Left lung (tissue), 10 donors: ENCODE results near the gene PRR7. TPM values are rescaled to one million over a fixed set of nuclear protein-coding genes. Genes with fewer than 3 reads are reported as not detected.
A peak's percentile ranks its signal among the peaks of the same experiment; 100 is the strongest.

Source experiments
- ATAC-seq: fragments of 200-7000 bp; cut with Tn5 transposase; one replicate; pipeline ENCODE4 v1.9.1; 2020; ENCODE audit warnings: moderate library complexity
- DNase-seq, 4 donors: peaks; one replicate each; pipeline ENCODE4 v3.0.0-alpha.2; 2013 to 2020
- H3K27ac ChIP-seq, 2 donors: fragments of 200-600 bp; sonication (generic) in 1 of 2; one replicate each; pipeline versions ENCODE4 v1.5.0 to v1.8.0; 2020 to 2021
- H3K27me3 ChIP-seq, 2 donors: fragments of 200-600 bp; sonication (generic) in 1 of 2; one replicate each; pipeline versions ENCODE4 v1.5.0 to v1.8.0; 2020 to 2021
- H3K36me3 ChIP-seq, 2 donors: fragments of 200-600 bp; sonication (generic) in 1 of 2; one replicate each; pipeline versions ENCODE4 v1.5.0 to v1.8.0; 2020 to 2021
- H3K4me1 ChIP-seq, 2 donors: fragments of 200-600 bp; one replicate each; pipeline ENCODE4 v1.8.0; 2021
- H3K4me3 ChIP-seq, 2 donors: fragments of 200-600 bp; sonication (generic) in 1 of 2; one replicate each; pipeline versions ENCODE4 v1.5.0 to v1.8.0; 2020 to 2021; ENCODE audit warnings: mild to moderate bottlenecking in 1 of 2
- H3K9me3 ChIP-seq, 2 donors: fragments of 200-600 bp; sonication (generic) in 1 of 2; one replicate each; pipeline versions ENCODE4 v1.5.0 to v1.8.0; 2020 to 2021
- intact Hi-C, 2 donors: fragments of 100-400 bp; cut with DNase I; formaldehyde crosslinking; loops; one replicate each; pipeline versions ENCODE4 v1.11.2 to v1.14.2; 2022
- polyA plus RNA-seq, 6 donors: library from polyadenylated mRNA; unstranded; fragments of 120-200 nt; gene quantifications; one replicate each; pipeline ENCODE4 v1.2.1, GENCODE V29; 2013; ENCODE audit not compliant: insufficient read length in 6 of 6
- total RNA-seq, 2 donors: library from RNA; stranded (reverse); fragmentation: NEBNext Ultra II Directional; extraction: Animal tissue kit (Norgen Biotek cat#: 25700); gene quantifications; one replicate each; pipeline ENCODE4 v1.2.1, GENCODE V29; 2021
- TF ChIP-seq, protein P1 (sequence below), 2 donors: fragments of 200-600 bp; sonication (generic) in 1 of 2; IDR thresholded peaks; one replicate each; pipeline versions ENCODE4 v1.5.0 to v1.8.0; 2021; ENCODE audit warnings: antibody characterized with exemption in 2 of 2
- donor health status: DM: no; HTN: yes; CAD: no.
- donor health status: DM: no; HTN: no; CAD: no.

PRR7 gene
- total and polyA plus RNA-seq, 8 donors: 0.30 to 4.1 (median 1.0) TPM

DNA sequence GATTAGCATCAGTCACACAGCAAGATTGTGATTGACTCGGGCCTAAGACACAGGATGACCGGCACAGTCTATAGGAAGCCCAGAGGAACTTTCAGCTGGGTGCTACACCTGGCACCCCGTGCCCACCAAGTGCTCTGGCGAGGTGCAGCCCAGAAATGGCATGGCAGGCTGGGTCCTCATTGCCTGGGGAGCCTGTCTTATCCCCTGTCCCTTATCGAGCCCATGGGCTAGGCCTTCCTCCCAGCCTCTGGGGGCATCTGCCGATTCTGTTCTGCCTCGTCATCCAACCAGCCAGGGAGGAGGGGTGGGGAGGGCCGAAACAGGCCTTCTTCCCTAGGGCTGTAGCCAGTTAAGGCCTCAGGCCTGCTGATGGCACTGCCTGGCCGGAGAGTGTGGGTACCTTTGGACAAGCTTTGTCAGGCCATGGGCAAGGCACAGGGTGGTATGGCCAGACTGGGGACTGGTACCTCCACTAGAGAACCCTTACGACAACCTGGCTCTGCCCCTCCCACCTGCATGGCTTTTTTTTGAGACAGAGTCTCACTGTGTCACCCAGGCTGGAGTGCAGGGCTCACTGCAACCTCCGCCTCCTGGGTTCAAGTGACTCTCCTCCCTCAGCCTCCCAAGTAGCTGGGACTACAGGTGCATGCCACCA lies 18.6 kb upstream of the PRR7 start:
- Histone ChIP-seq H3K9me3 (no peaks in the 10 kb centered on the region), H3K27me3 (no peaks in the 10 kb centered on the region), H3K4me1 (peaks cover 12 to 70% of the 10 kb centered on the region in 2 donors), H3K36me3 (peaks cover 0 to 28% of the 10 kb centered on the region in 2 donors), H3K4me3 (peak overlapping the region; percentile 74 to 91), H3K27ac (peak overlapping the region; percentile 33 to 96)
- ATAC-seq (no peak), DNase-seq (peak in 1 of 4 donors; percentile 53)
- intact Hi-C loops: no loop called here
- TF ChIP-seq, protein P1, sequence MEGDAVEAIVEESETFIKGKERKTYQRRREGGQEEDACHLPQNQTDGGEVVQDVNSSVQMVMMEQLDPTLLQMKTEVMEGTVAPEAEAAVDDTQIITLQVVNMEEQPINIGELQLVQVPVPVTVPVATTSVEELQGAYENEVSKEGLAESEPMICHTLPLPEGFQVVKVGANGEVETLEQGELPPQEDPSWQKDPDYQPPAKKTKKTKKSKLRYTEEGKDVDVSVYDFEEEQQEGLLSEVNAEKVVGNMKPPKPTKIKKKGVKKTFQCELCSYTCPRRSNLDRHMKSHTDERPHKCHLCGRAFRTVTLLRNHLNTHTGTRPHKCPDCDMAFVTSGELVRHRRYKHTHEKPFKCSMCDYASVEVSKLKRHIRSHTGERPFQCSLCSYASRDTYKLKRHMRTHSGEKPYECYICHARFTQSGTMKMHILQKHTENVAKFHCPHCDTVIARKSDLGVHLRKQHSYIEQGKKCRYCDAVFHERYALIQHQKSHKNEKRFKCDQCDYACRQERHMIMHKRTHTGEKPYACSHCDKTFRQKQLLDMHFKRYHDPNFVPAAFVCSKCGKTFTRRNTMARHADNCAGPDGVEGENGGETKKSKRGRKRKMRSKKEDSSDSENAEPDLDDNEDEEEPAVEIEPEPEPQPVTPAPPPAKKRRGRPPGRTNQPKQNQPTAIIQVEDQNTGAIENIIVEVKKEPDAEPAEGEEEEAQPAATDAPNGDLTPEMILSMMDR (IDR thresholded peaks at IDR 0.05): no peak

DNA sequence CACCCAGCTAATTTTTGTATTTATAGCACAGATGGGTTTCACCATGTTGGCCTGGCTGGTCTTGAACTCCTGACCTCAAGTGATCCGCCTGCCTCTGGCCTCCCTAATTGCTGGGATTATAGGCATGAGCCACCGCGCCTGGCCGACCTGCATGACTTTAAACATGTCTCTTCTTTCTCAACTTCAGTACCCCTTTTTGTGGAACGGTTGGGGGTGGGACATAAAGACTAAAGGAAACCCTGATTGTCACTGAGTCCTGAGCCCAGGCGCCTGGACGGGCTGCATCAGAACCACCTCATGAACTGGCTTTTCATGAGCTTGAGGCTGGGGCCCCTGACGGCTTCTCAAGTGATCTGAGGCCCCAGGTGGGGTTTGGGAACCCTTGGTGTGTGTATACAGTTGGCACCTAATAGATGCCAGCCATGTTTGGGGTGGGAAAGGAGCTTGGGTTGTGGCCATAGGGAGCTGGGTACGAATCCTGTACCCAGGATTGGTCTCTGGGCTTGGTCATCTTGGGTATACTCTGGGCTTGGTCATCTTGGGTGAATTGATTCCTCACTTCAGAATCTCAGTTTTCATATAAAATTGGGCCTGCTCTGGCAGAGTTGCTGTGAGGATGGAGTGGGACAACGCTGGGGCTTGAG lies 17.9 kb upstream of the PRR7 start:
- H3K36me3 ChIP-seq: peaks cover 0 to 34% of the 10 kb centered on the region in 2 donors
- peaks cover 12 to 75% of the 10 kb centered on the region in 2 donors for H3K4me1 ChIP-seq
- TF ChIP-seq, protein P1 (IDR thresholded peaks at IDR 0.05): no peak
- H3K9me3 ChIP-seq: no peaks in the 10 kb centered on the region
- intact Hi-C loops: no loop called here
- no peaks in the 10 kb centered on the region for H3K27me3 ChIP-seq
- no peak for DNase-seq
- no peak for ATAC-seq
- H3K27ac ChIP-seq: peak overlapping the region; percentile 70 to 96
- H3K4me3 ChIP-seq: peak overlapping the region in 1 of 2 donors; percentile 91

DNA sequence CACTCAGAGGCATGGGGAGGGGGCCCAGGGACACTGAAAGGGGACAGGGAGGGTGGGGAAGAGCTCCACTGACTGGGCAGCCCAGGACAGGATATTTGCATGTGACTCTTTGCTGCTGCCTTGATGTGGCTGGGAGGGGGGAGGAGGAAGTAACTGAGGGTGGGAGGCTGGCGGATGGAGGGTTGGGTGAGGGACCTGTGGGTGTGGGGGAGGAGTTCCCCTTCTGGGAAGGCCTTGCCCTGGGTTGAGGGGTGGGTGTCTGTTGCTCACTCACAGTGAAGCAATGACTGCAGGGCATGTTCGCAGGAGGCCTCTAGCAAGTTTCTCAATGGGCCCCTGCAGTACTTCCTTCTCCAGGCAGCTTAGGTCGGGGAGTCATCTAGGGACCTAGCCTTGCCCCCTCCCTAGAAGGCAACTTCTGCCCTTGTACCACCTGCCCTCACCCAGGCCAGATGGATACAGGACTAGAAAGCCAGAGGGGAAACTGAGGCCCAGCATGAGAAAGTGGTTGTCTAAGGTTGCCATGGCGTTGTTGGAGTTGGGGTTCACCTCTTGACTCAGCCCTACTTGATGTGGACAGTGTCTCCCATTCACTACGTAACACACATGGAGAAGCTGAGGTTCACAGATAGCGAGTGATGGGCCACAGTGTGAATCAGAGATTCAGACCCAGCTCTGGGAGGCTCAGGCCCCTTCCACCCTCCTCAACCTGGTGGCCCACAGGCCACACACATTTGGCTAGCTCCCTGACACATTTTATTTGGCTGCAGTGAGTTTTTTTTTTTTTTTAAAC lies 17.2 kb upstream of the PRR7 start:
- TF ChIP-seq, protein P1 (IDR thresholded peaks at IDR 0.05): no peak
- peak; percentile 8 for ATAC-seq
- Histone ChIP-seq H3K27ac (peak overlapping the region; percentile 70 to 96), H3K27me3 (no peaks in the 10 kb centered on the region), H3K36me3 (peaks cover 0 to 42% of the 10 kb centered on the region in 2 donors), H3K4me1 (peaks cover 12 to 79% of the 10 kb centered on the region in 2 donors), H3K4me3 (peak overlapping the region in 1 of 2 donors; percentile 91), H3K9me3 (no peaks in the 10 kb centered on the region)
- DNase-seq: peak in 2 of 4 donors; percentile 91 to 93
- intact Hi-C loops: no loop called here

DNA sequence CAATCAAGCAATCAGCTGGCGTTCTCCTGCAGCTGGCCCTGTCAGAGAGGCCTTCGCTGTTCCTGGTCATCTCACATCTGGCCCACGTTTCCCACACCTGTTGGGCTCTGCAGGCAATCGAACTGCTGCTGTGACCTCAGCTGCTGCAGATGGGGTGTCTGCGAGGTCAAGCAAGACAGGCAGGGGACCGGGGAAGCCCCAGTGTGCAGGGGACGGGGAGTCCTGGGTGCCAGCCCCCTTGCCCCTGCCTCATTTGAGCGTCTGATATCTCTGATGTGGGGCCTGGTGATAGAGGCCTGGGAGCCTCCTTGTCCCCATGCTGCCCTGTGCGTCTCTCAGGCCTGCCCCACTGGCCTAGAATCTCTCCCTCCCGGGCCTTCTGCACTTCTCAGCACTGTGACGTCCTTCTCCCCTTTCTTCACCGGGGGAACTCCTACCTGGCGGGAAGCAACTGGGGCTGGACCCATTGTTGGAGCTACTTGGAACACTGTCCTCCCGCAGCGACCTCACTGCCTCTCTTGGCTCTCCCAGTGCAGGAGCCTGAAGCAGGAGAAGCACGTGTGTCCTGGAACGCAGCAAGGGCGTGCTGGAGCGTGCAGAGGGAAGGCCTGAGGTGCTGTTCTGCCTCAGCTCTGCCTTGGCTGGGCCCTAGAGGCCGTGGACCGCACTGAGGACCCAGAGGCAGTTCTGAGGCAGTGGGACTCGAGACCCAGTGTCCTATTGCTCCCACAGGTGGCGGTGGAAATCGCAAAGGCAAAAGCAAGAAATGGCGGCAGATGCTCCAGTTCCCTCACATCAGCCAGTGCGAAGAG lies 16.3 kb upstream of the PRR7 start:
- Histone ChIP-seq H3K4me3 (peak overlapping the region in 1 of 2 donors; percentile 1), H3K27ac (peak overlapping the region in 1 of 2 donors; percentile 96), H3K36me3 (peaks cover 0 to 51% of the 10 kb centered on the region in 2 donors), H3K9me3 (no peaks in the 10 kb centered on the region), H3K27me3 (no peaks in the 10 kb centered on the region), H3K4me1 (peaks cover 10 to 73% of the 10 kb centered on the region in 2 donors)
- TF ChIP-seq, protein P1 (IDR thresholded peaks at IDR 0.05): no peak
- ATAC-seq (no peak), DNase-seq (no peak)
- intact Hi-C loops: no loop called here
